Karpas-422 (cell line): ENCODE measurements around the gene PRIMPOL. TPM values are rescaled to one million over a fixed set of nuclear protein-coding genes. Genes with fewer than 3 reads are reported as not detected.
"Not testable (repeated sequence)": the region's sequence is repeated elsewhere in the genome, so short reads cannot be mapped to it uniquely, and the experiment has no call there.

ENCODE experiments used
- DNase-seq: peaks from one replicate; pipeline ENCODE4 v3.0.0-alpha.2; 2015
- H2AFZ ChIP-seq: fragments of 200-600 bp; sonication (generic); 2 replicates; pipeline ENCODE4 v1.6.1; 2014; ENCODE audit warnings: antibody characterized with exemption, low read length, mixed read lengths
- H3K27ac ChIP-seq: fragments of 200-600 bp; sonication (generic); 2 replicates; pipeline ENCODE4 v1.5.1; 2014; ENCODE audit warnings: mild to moderate bottlenecking, low read length, moderate library complexity
- H3K27me3 ChIP-seq: fragments of 200-600 bp; sonication (generic); 2 replicates; pipeline ENCODE4 v1.6.1; 2014; ENCODE audit warnings: low read length, mixed read lengths
- H3K36me3 ChIP-seq: fragments of 200-600 bp; sonication (generic); 2 replicates; pipeline ENCODE4 v1.6.1; 2014; ENCODE audit warnings: low read length, mixed read lengths; ENCODE audit not compliant: insufficient read depth
- H3K4me1 ChIP-seq: fragments of 200-600 bp; sonication (generic); 2 replicates; pipeline ENCODE4 v1.6.1; 2014; ENCODE audit warnings: mild to moderate bottlenecking, low read length, mixed read lengths
- H3K4me2 ChIP-seq: fragments of 200-600 bp; sonication (generic); 2 replicates; pipeline ENCODE4 v1.6.1; 2014; ENCODE audit warnings: low read length, low read depth, mild to moderate bottlenecking; ENCODE audit not compliant: poor library complexity, severe bottlenecking
- H3K4me3 ChIP-seq: fragments of 200-600 bp; sonication (generic); 2 replicates; pipeline ENCODE4 v1.5.1; 2014; ENCODE audit warnings: mild to moderate bottlenecking, antibody characterized with exemption, low read length, mixed read lengths
- H3K79me2 ChIP-seq: fragments of 200-600 bp; sonication (generic); 2 replicates; pipeline ENCODE4 v1.6.1; 2014; ENCODE audit warnings: mild to moderate bottlenecking, low read length, mixed read lengths
- H3K9ac ChIP-seq: fragments of 200-600 bp; sonication (generic); 2 replicates; pipeline ENCODE4 v1.6.0; 2014; ENCODE audit warnings: low read length
- H3K9me2 ChIP-seq: fragments of 200-600 bp; sonication (generic), shearing (Covaris generic); replicated peaks from 2 replicates; pipeline ENCODE4 v1.6.0; 2014; ENCODE audit warnings: mild to moderate bottlenecking, low read length, moderate library complexity; ENCODE audit not compliant: insufficient read depth
- H3K9me3 ChIP-seq: fragments of 300-700, 200-600 bp; sonication (generic); 2 replicates; pipeline ENCODE4 v1.6.1; 2014; ENCODE audit warnings: low read length, mixed read lengths
- H4K20me1 ChIP-seq: fragments of 200-600 bp; sonication (generic); 2 replicates; pipeline ENCODE4 v1.6.1; 2014; ENCODE audit warnings: mild to moderate bottlenecking, antibody characterized with exemption, low read length, low read depth; ENCODE audit not compliant: insufficient read depth
- total RNA-seq: library from RNA; depleted of rRNA; stranded (reverse); fragments of >200 nt; shearing (Covaris generic); gene quantifications from 2 replicates; pipeline ENCODE4 v1.2.3, GENCODE V29; 2014; ENCODE audit warnings: low replicate concordance; rRNA removed

The PRIMPOL gene, protein sequence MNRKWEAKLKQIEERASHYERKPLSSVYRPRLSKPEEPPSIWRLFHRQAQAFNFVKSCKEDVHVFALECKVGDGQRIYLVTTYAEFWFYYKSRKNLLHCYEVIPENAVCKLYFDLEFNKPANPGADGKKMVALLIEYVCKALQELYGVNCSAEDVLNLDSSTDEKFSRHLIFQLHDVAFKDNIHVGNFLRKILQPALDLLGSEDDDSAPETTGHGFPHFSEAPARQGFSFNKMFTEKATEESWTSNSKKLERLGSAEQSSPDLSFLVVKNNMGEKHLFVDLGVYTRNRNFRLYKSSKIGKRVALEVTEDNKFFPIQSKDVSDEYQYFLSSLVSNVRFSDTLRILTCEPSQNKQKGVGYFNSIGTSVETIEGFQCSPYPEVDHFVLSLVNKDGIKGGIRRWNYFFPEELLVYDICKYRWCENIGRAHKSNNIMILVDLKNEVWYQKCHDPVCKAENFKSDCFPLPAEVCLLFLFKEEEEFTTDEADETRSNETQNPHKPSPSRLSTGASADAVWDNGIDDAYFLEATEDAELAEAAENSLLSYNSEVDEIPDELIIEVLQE
- 10.4 and 35.2 TPM in 2 replicates for total RNA-seq

DNA sequence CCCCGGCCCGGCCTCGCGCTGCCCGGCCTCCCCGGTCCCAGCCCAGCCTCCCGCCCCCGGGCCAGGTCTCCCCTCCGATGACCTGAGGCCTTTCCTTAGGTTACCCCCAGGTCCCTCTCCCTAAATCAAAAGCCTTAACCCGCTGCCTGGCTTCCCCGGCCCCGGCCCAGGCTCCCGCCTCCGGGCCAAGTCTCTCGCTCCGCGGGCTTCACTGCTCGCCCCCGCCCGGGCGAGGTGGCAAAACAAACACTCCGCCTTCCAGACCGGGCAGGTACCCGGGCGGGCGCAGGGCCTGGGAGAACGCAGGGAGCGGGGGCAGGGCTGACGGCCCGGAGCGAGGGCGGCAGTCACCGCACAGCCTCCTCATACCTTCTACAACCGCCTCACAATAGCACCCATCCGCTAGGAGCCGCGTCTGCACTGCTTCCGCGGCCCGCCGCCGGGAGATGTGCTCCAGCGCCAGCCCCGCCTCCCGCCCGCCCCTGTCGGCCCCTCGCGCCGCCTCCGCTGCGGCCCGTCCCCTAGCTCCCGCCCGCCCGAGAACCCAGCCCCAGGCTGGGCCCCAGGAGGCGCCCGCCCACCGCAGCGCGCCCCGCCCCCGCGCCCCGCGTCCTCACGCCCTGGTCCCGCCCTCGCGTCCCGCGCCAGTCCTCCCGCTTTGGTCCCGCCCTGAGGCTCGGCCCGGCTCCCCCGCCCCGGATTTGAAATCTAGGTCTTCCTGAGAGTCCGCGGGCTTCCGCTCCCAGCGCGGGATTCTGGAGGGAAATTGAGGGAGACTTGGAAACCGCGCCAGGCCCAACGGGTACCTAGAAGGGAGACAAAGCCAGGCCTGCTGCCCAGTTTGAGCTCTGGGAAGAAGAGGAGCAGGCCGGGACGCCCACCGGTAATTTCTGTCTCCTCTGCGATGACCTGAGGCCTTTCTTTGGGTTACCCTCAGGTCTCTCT, at the start of gene PRIMPOL, which contains the start of gene CASP3:
Gene PRIMPOL (plus strand): TSS at position 713 of the 945 bp plus-strand sequence. CDS start 7,403 bp downstream, outside the sequence.
Gene CASP3 (minus strand): TSS at position 422 of the 945 bp plus-strand sequence. CDS start 10,994 bp downstream, outside the sequence.
- Histone ChIP-seq H3K4me3 (peak within 1 kb of the TSS; percentile 91), H4K20me1 (no peaks in the 10 kb centered on the region), H3K9me3 (no peaks in the 10 kb centered on the region), H3K4me1 (peaks cover 39% of the 10 kb centered on the region), H3K36me3 (0 out of 2 replicates have a peak, but pooled peaks cover 2% of the 10 kb centered on the region), H3K79me2 (peaks cover 62% of the 10 kb centered on the region), H3K27ac (peak within 1 kb of the TSS; percentile 70), H3K27me3 (no peaks in the 10 kb centered on the region), H2AFZ (no peak within 1 kb of the TSS), H3K9ac (peak within 1 kb of the TSS; percentile 94), H3K4me2 (peak within 1 kb of the TSS; percentile 88), H3K9me2 (no peaks in the 10 kb centered on the region)
- peak; percentile 95 for DNase-seq

- not testable (repeated sequence) for H4K20me1 ChIP-seq, H2AFZ ChIP-seq, H3K27ac ChIP-seq, DNase-seq, H3K9me3 ChIP-seq, H3K4me1 ChIP-seq, H3K4me3 ChIP-seq, H3K79me2 ChIP-seq, H3K36me3 ChIP-seq, H3K4me2 ChIP-seq, H3K9ac ChIP-seq, H3K9me2 ChIP-seq, H3K27me3 ChIP-seq
Measured at GRCh38 chr4:184600982-184601381, 48.6 kb upstream of the PRIMPOL start.

DNA sequence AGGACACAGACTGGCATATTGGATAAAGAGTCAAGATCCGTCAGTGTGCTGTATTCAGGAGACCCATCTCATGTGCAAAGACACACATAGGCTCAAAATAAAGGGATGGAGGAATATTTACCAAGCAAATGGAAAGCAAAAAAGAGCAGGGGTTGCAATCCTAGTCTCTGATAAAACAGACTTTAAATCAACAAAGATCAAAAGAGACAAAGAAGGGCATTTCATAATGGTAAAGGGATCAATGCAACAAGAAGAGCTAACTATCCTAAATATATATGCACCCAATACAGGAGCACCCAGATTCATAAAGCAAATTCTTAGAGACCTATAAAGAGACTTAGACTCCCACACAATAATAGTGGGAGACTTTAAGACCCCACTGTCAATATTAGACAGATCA, 46.7 kb upstream of the PRIMPOL start:
- H3K4me3 ChIP-seq, H3K9me2 ChIP-seq, DNase-seq, H3K9ac ChIP-seq, H3K9me3 ChIP-seq, H4K20me1 ChIP-seq, H3K4me1 ChIP-seq, H3K79me2 ChIP-seq, H3K27me3 ChIP-seq, H3K27ac ChIP-seq, H3K36me3 ChIP-seq, H3K4me2 ChIP-seq, H2AFZ ChIP-seq: not testable (repeated sequence)

DNA sequence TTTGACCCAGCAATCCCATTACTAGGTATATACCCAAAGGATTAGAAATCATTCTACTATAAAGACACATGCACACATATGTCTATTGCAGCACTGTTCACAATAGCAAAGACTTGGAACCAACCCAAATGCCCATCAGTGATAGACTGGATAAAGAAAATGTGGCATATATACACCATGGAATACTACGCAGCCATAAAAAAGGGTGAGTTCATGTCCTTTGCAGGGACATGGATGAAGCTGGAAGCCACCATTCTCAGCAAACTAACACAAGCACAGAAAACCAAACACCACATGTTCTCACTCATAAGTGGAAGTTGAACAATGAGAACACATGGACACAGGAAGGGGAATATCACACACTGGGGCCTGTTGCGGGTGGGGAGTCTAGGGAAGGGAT, 42.1 kb upstream of the PRIMPOL start:
- not testable (repeated sequence) for H3K27me3 ChIP-seq, H3K36me3 ChIP-seq, H4K20me1 ChIP-seq, H3K27ac ChIP-seq, H3K9me2 ChIP-seq, DNase-seq, H3K79me2 ChIP-seq, H2AFZ ChIP-seq, H3K4me3 ChIP-seq, H3K4me1 ChIP-seq, H3K9ac ChIP-seq, H3K9me3 ChIP-seq, H3K4me2 ChIP-seq

DNA sequence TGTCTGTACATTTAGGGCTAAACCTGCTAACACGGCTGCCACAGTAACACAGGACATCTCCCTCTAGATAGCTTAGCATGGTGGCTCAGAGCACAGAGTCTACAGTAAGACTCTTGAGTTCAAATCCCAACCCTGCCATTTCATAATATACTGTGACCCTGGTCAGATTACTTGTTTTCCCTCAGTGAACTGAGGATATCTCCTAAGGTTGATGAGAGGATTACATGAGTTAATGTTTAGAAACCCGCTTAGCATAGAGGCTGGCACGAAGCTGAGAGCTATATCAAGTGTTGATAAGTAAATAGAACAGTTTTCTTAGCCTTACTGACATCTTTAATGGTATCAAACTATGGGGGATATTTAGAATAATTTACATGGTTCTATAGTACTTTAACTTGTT, 37.5 kb upstream of the PRIMPOL start:
- no peak for DNase-seq
- Histone ChIP-seq H3K9me3 (no peaks in the 10 kb centered on the region), H3K27me3 (no peaks in the 10 kb centered on the region)

DNA sequence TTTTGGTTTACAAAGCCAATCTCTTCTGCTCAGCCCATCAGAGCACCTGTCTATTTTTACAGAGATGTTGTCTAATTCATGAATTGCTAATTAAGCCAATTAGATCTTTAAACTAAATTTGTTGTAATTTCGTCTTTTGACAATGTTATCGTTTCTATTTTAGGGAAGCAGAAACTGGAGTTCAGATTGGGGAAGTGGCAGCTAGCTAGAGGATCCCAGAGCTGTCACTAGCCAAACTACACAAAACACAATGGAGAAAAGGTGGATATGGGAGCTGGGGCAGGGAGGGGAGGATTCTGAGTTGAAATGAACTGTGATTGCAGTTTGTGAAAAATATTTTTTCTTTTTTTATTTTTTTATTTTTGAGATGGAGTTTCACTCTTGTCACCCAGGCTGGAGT, 36.1 kb upstream of the PRIMPOL start:
- Histone ChIP-seq H3K27me3 (no peaks in the 10 kb centered on the region), H3K36me3 (no peaks in the 10 kb centered on the region), H3K9me3 (no peaks in the 10 kb centered on the region), H3K9ac (no peak overlapping the region), H2AFZ (no peak overlapping the region), H3K79me2 (no peaks in the 10 kb centered on the region), H3K4me3 (no peak overlapping the region), H3K4me1 (no peaks in the 10 kb centered on the region), H3K4me2 (no peak overlapping the region), H3K27ac (no peak overlapping the region), H3K9me2 (no peaks in the 10 kb centered on the region), H4K20me1 (no peaks in the 10 kb centered on the region)
- DNase-seq, result no peak

More for the DNA sequence above, 37.5 kb upstream of the PRIMPOL start:
- no peak overlapping the region for H3K27ac ChIP-seq
- no peak overlapping the region for H3K4me3 ChIP-seq
- H3K79me2 ChIP-seq, result no peaks in the 10 kb centered on the region
- no peak overlapping the region for H3K4me2 ChIP-seq
- H4K20me1 ChIP-seq, result no peaks in the 10 kb centered on the region
- H3K9ac ChIP-seq, result no peak overlapping the region
- no peak overlapping the region for H2AFZ ChIP-seq
- no peaks in the 10 kb centered on the region for H3K36me3 ChIP-seq
- no peaks in the 10 kb centered on the region for H3K4me1 ChIP-seq
- H3K9me2 ChIP-seq, result no peaks in the 10 kb centered on the region

- no peak for DNase-seq
- no peaks in the 10 kb centered on the region for H3K36me3 ChIP-seq
- no peak overlapping the region for H3K9ac ChIP-seq
- H3K79me2 ChIP-seq, result no peaks in the 10 kb centered on the region
- H3K4me1 ChIP-seq, result no peaks in the 10 kb centered on the region
- no peak overlapping the region for H3K27ac ChIP-seq
- H4K20me1 ChIP-seq, result no peaks in the 10 kb centered on the region
- no peaks in the 10 kb centered on the region for H3K27me3 ChIP-seq
- H3K9me2 ChIP-seq, result no peaks in the 10 kb centered on the region
- no peak overlapping the region for H3K4me3 ChIP-seq
- no peak overlapping the region for H2AFZ ChIP-seq
- H3K9me3 ChIP-seq, result no peaks in the 10 kb centered on the region
- H3K4me2 ChIP-seq, result no peak overlapping the region
Measured at GRCh38 chr4:184614509-184614908, 35.0 kb upstream of the PRIMPOL start.

DNA sequence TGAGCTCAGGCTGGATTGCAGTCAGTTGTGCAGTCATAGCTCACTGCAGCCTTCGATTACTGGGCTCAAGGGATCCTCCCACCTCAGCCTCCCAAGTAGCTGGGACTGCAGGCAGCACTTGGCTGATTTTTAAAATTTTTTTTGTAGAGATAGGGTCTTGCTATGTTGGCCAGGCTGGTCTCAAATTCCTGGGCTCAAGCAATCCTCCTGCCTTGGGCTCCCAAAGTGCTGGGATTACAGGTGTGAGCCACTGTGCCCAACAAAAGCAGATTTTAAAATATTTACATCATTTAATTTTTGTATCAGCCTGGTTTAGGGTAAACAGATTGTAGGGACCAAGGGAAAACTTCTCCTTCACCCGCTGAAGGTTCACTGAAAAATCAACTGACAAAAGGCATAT, 33.4 kb upstream of the PRIMPOL start:
- H3K79me2 ChIP-seq, H3K4me3 ChIP-seq, H3K9me3 ChIP-seq, H4K20me1 ChIP-seq, H2AFZ ChIP-seq, H3K27ac ChIP-seq, DNase-seq, H3K4me2 ChIP-seq, H3K9ac ChIP-seq, H3K4me1 ChIP-seq, H3K27me3 ChIP-seq, H3K36me3 ChIP-seq, H3K9me2 ChIP-seq: not testable (repeated sequence)
